Spleen (tissue), 11 donors: ENCODE measurements around the gene TRNP1. TPM values are rescaled to one million over a fixed set of nuclear protein-coding genes. Genes with fewer than 3 reads are reported as not detected.
"Not testable (repeated sequence)": the region's sequence is repeated elsewhere in the genome, so short reads cannot be mapped to it uniquely, and the experiment has no call there.

Experiments
- DNase-seq: peaks from one replicate; pipeline ENCODE4 v3.0.0-alpha.2; 2020
- H3K27ac ChIP-seq, 8 donors: fragments of 200-600 bp; sonication (generic) in 7 of 8; 1 replicate in 4 of 8; 2 replicates in 4 of 8; pipeline versions ENCODE4 v1.5.0 to v1.8.0; 2016 to 2021; ENCODE audit warnings: inconsistent platforms in 4 of 8, mild to moderate bottlenecking in 4 of 8, moderate library complexity in 1 of 8
- H3K27me3 ChIP-seq, 7 donors: fragments of 200-600 bp; sonication (generic) in 6 of 7; replicated peaks in 1 of 7; 1 replicate in 4 of 7; 2 replicates in 3 of 7; pipeline versions ENCODE4 v1.5.0 to v1.8.0; 2016 to 2021; ENCODE audit warnings: inconsistent platforms in 3 of 7, mild to moderate bottlenecking in 1 of 7
- H3K36me3 ChIP-seq, 6 donors: fragments of 200-600 bp; sonication (generic) in 5 of 6; 1 replicate in 4 of 6; 2 replicates in 2 of 6; pipeline versions ENCODE4 v1.5.0 to v1.8.0; 2016 to 2021; ENCODE audit warnings: inconsistent platforms in 2 of 6
- H3K4me1 ChIP-seq, 6 donors: fragments of 200-600 bp; sonication (generic) in 5 of 6; 1 replicate in 3 of 6; 2 replicates in 3 of 6; pipeline versions ENCODE4 v1.5.0 to v1.8.0; 2016 to 2021; ENCODE audit warnings: inconsistent platforms in 3 of 6
- H3K4me3 ChIP-seq, 8 donors: fragments of 200-600 bp; sonication (generic) in 7 of 8; 1 replicate in 4 of 8; 2 replicates in 4 of 8; pipeline versions ENCODE4 v1.5.0 to v1.8.0; 2016 to 2021; ENCODE audit warnings: inconsistent platforms in 4 of 8, mild to moderate bottlenecking in 4 of 8, moderate library complexity in 2 of 8
- H3K9me3 ChIP-seq, 8 donors: fragments of 200-600 bp; sonication (generic) in 7 of 8; 1 replicate in 4 of 8; 2 replicates in 4 of 8; pipeline versions ENCODE4 v1.5.0 to v1.8.0; 2016 to 2021; ENCODE audit warnings: inconsistent platforms in 4 of 8
- POLR2A ChIP-seq, 3 donors: fragments of 450-650 bp; IDR thresholded peaks; one replicate each; pipeline ENCODE4 v1.5.1; 2017; ENCODE audit warnings: antibody characterized with exemption in 3 of 3, mild to moderate bottlenecking in 1 of 3
- POLR2AphosphoS5 ChIP-seq, 3 donors: sonication (generic); formaldehyde crosslinking; IDR thresholded peaks; one replicate each; pipeline ENCODE4 v1.5.1; 2017; ENCODE audit warnings: antibody characterized with exemption in 3 of 3
- WGBS, 5 donors: extraction: QIAGEN DNeasy Blood & Tissue Kit in 3 of 5; methylation state at CpG; one replicate each; pipeline versions ENCODE4 v1.1.5 to v1.1.7; 2013 to 2018; 5-methylcytosine and 5-hydroxymethylcytosine counted together
- intact Hi-C: fragments of 100-400 bp; cut with DNase I; formaldehyde crosslinking; loops from one replicate; pipeline ENCODE4 v1.15.0; 2023; ENCODE audit warnings: low total_unique reads
- polyA plus RNA-seq, 3 donors: library from polyadenylated mRNA; stranded (reverse); fragments of 200-250 nt; gene quantifications; one replicate each; pipeline ENCODE4 v1.2.1, GENCODE V29; 2013
- total RNA-seq, 7 donors: library from RNA; depleted of rRNA in 3 of 7; stranded (reverse); fragments of >200 nt in 3 of 7; fragmentation: NEBNext Ultra II Directional in 4 of 7; extraction: Animal tissue kit (Norgen Biotek cat#: 25700) in 4 of 7; gene quantifications; one replicate each; pipeline versions ENCODE4 v1.1.0 to v1.2.1, GENCODE V29; 2016 to 2021
- TF ChIP-seq, protein P1 (sequence below), 11 experiments: fragments of 200-600 bp in 7 of 11; fragments of 450-650 bp in 4 of 11; sonication (generic) in 4 of 11; IDR thresholded peaks in 8 of 11; conservative IDR thresholded peaks in 3 of 11; 1 replicate in 7 of 11; 2 replicates in 4 of 11; pipeline versions ENCODE4 v1.4.0 to v1.8.0; 2016 to 2021; ENCODE audit warnings: antibody characterized with exemption in 11 of 11, inconsistent platforms in 4 of 11, mild to moderate bottlenecking in 1 of 11
- donor health status: healthy with polysubstance abuse.
- donor health status: DM: no; HTN: no; CAD: no; lungs with moderate emphysema.
- donor health status: DM: no; HTN: no; CAD: no.
- donor health status: Bipolar disorder and iron deficiency.
- donor health status: healthy.
- donor health status: DM: no; HTN: no; CAD: no.
- donor health status: DM: yes; HTN: yes; CAD: no.

TRNP1 gene
- total and polyA plus RNA-seq, 10 donors, result 3.1 to 18.1 (median 6.5) TPM

- peaks cover 4 to 38% (median 34%) of the 10 kb centered on the region in 6 donors for H3K36me3 ChIP-seq
- intact Hi-C loops, result not testable (repeated sequence)
Observed at GRCh38 chr1:26948725-26949057, 44.8 kb upstream of the TRNP1 start.

DNA sequence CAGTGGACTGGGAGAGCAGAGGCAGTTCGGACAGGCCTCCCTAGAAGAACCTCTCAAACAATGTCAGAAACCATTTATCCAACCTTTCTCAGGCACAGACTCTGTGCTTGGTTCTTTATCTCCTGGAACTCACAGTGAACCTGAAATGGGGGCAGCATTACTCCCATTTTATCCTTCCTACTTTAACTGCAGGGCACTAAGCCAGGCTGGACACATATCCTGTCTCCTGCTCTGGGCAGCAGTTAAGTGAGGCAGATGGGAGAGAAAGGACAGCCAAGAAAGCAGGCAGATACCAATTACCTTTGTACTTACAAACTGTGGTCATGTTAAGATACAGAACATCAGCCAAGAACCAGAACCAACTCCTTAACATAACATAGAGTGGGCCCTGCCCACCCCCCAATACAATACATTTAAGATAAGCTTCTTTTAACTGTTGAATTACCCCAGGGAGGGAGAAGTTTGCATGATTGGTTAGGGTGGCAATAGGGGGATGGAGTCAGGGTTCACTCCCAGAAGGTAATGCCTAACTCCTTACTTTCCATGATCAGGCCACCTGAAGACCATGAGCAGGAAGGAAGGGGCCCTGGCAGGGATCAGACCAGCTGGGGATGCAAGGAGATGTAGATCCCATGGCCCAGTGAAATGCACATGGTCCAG lies 44.1 kb upstream of the TRNP1 start:
- WGBS, 5 donors, result 57 to 100% (median 94%) methylated on average over 1 of the region's 1 CpG
- no peak for DNase-seq
- peaks cover 0 to 20% (median 0%) of the 10 kb centered on the region in 6 donors for H3K4me1 ChIP-seq
- no peak overlapping the region for H3K4me3 ChIP-seq
- intact Hi-C loops, result no loop called here
- peaks cover 4 to 31% (median 27%) of the 10 kb centered on the region in 6 donors for H3K36me3 ChIP-seq
- H3K27me3 ChIP-seq, result no peaks in the 10 kb centered on the region
- no peaks in the 10 kb centered on the region for H3K9me3 ChIP-seq
- peak overlapping the region in 4 of 8 donors; percentile 24 to 72 (median 56) for H3K27ac ChIP-seq
- TF ChIP-seq POLR2A (IDR thresholded peaks at IDR 0.05) (no peak), POLR2AphosphoS5 (IDR thresholded peaks at IDR 0.05) (no peak)
- TF ChIP-seq, protein P1, sequence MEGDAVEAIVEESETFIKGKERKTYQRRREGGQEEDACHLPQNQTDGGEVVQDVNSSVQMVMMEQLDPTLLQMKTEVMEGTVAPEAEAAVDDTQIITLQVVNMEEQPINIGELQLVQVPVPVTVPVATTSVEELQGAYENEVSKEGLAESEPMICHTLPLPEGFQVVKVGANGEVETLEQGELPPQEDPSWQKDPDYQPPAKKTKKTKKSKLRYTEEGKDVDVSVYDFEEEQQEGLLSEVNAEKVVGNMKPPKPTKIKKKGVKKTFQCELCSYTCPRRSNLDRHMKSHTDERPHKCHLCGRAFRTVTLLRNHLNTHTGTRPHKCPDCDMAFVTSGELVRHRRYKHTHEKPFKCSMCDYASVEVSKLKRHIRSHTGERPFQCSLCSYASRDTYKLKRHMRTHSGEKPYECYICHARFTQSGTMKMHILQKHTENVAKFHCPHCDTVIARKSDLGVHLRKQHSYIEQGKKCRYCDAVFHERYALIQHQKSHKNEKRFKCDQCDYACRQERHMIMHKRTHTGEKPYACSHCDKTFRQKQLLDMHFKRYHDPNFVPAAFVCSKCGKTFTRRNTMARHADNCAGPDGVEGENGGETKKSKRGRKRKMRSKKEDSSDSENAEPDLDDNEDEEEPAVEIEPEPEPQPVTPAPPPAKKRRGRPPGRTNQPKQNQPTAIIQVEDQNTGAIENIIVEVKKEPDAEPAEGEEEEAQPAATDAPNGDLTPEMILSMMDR (IDR thresholded peaks at IDR 0.05 in 8 of 11, conservative IDR thresholded peaks at IDR 0.05 in 3 of 11), result no peak

More at GRCh38 chr1:26948725-26949057, 44.8 kb upstream of the TRNP1 start:
- H3K27me3 ChIP-seq, H3K4me3 ChIP-seq, H3K9me3 ChIP-seq, DNase-seq: not testable (repeated sequence)
- peaks cover 0 to 20% (median 0%) of the 10 kb centered on the region in 6 donors for H3K4me1 ChIP-seq
- WGBS, 5 donors, result 82 to 90% (median 86%) methylated on average over 16 of the region's 16 CpGs
- peak overlapping the region in 5 of 8 donors; percentile 41 to 72 (median 57) for H3K27ac ChIP-seq
- peak in 1 of 3 donors; percentile 26 for TF ChIP-seq POLR2AphosphoS5 (IDR thresholded peaks at IDR 0.05)

GRCh38 chr1:26949926-26950319 lies 43.6 kb upstream of the TRNP1 start:
- TF ChIP-seq, protein P1 (IDR thresholded peaks at IDR 0.05 in 8 of 11, conservative IDR thresholded peaks at IDR 0.05 in 3 of 11), result no peak
- TF ChIP-seq POLR2AphosphoS5 (IDR thresholded peaks at IDR 0.05) (no peak), POLR2A (IDR thresholded peaks at IDR 0.05) (no peak)
- WGBS, 5 donors, result 62 to 80% (median 75%) methylated on average over 3 of the region's 3 CpGs
- DNase-seq, result peak; percentile 58
- no peaks in the 10 kb centered on the region for H3K27me3 ChIP-seq
- H3K4me1 ChIP-seq, result peaks cover 0 to 20% (median 0%) of the 10 kb centered on the region in 6 donors
- no peaks in the 10 kb centered on the region for H3K9me3 ChIP-seq
- peaks cover 4 to 26% (median 22%) of the 10 kb centered on the region in 6 donors for H3K36me3 ChIP-seq
- intact Hi-C loops, result no loop called here
- no peak overlapping the region for H3K27ac ChIP-seq
- H3K4me3 ChIP-seq, result no peak overlapping the region

- H3K36me3 ChIP-seq, result peaks cover 4 to 19% (median 15%) of the 10 kb centered on the region in 6 donors
- peaks cover 0 to under 1% (median 0%) of the 10 kb centered on the region in 8 donors for H3K9me3 ChIP-seq
- H3K4me1 ChIP-seq, result peaks cover 0 to 18% (median 0%) of the 10 kb centered on the region in 6 donors
- no peak overlapping the region for H3K27ac ChIP-seq
- intact Hi-C loops, result no loop called here
- WGBS, 5 donors, result 58 to 82% (median 61%) methylated on average over 8 of the region's 8 CpGs
- H3K27me3 ChIP-seq, result no peaks in the 10 kb centered on the region
- DNase-seq, result peak; percentile 20
- H3K4me3 ChIP-seq, result no peak overlapping the region
- TF ChIP-seq, protein P1 (IDR thresholded peaks at IDR 0.05 in 8 of 11, conservative IDR thresholded peaks at IDR 0.05 in 3 of 11), result no peak
- TF ChIP-seq POLR2A (IDR thresholded peaks at IDR 0.05) (no peak), POLR2AphosphoS5 (IDR thresholded peaks at IDR 0.05) (no peak)
Observed at GRCh38 chr1:26950602-26951001, 42.9 kb upstream of the TRNP1 start.
